Sigmoid colon (tissue), 7 donors: Measurements from ENCODE around the gene TMEM186. TPM values are rescaled to one million over a fixed set of nuclear protein-coding genes. Genes with fewer than 3 reads are reported as not detected.

Source experiments
- DNase-seq: peaks from one replicate; pipeline ENCODE4 v3.0.0-alpha.2; 2019
- H3K27ac ChIP-seq, 4 donors: fragments of 200-600 bp; sonication (generic); one replicate each; pipeline ENCODE4 v1.5.1; 2016 to 2019; ENCODE audit warnings: mild to moderate bottlenecking in 1 of 4
- H3K27me3 ChIP-seq, 3 donors: fragments of 200-600 bp; sonication (generic); one replicate each; pipeline ENCODE4 v1.5.1; 2019; ENCODE audit warnings: mild to moderate bottlenecking in 1 of 3
- H3K36me3 ChIP-seq, 4 donors: fragments of 200-600 bp; sonication (generic); one replicate each; pipeline ENCODE4 v1.5.1; 2016 to 2019
- H3K4me1 ChIP-seq, 4 donors: fragments of 200-600 bp; sonication (generic); one replicate each; pipeline ENCODE4 v1.5.1; 2017 to 2019
- H3K4me3 ChIP-seq, 4 donors: fragments of 200-600 bp; sonication (generic); one replicate each; pipeline ENCODE4 v1.5.1; 2017 to 2019; ENCODE audit warnings: mild to moderate bottlenecking in 2 of 4, moderate library complexity in 1 of 4
- H3K9me3 ChIP-seq, 4 donors: fragments of 200-600 bp in 3 of 4; sonication (generic) in 3 of 4; one replicate each; pipeline versions ENCODE4 v1.5.1 to v1.6.1; 2013 to 2019
- CTCF ChIP-seq, 4 experiments: fragments of 450-650 bp in 3 of 4; fragments of 200-600 bp in 1 of 4; IDR thresholded peaks; one replicate each; pipeline ENCODE4 v1.5.1; 2016 to 2019; ENCODE audit warnings: antibody characterized with exemption in 4 of 4, mild to moderate bottlenecking in 3 of 4, moderate library complexity in 2 of 4
- EP300 ChIP-seq, 4 donors: sonication (generic); formaldehyde crosslinking; IDR thresholded peaks; one replicate each; pipeline ENCODE4 v1.6.1; 2017; ENCODE audit warnings: antibody characterized with exemption in 4 of 4
- POLR2A ChIP-seq, 2 donors: fragments of 450-650 bp; IDR thresholded peaks; one replicate each; pipeline ENCODE4 v1.6.1; 2016; ENCODE audit warnings: antibody characterized with exemption in 2 of 2, mild to moderate bottlenecking in 2 of 2, moderate library complexity in 2 of 2
- POLR2AphosphoS5 ChIP-seq, 4 donors: sonication (generic); formaldehyde crosslinking; IDR thresholded peaks; one replicate each; pipeline ENCODE4 v1.6.1; 2017; ENCODE audit warnings: antibody characterized with exemption in 4 of 4
- WGBS, 2 donors: extraction: QIAGEN DNeasy Blood & Tissue Kit; methylation state at CpG; one replicate each; pipeline ENCODE4 v1.1.7; 2013; 5-methylcytosine and 5-hydroxymethylcytosine counted together
- intact Hi-C: fragments of 100-400 bp; cut with DNase I; formaldehyde crosslinking; loops from one replicate; pipeline ENCODE4 v1.15.1; 2023
- polyA plus RNA-seq, 3 donors: library from polyadenylated mRNA; stranded (reverse); fragments of 200-250 nt; gene quantifications; one replicate each; pipeline ENCODE4 v1.2.3, GENCODE V29; 2013
- total RNA-seq, 4 donors: library from RNA; depleted of rRNA; stranded (reverse); fragments of >200 nt; gene quantifications; one replicate each; pipeline ENCODE4 v1.1.0, GENCODE V29; 2016
- donor health status: healthy with polysubstance abuse.
- donor health status: Bipolar disorder and iron deficiency.
- donor health status: healthy.

The TMEM186 gene
- total and polyA plus RNA-seq, 7 donors = 1.9 to 13.9 (median 9.9) TPM

DNA sequence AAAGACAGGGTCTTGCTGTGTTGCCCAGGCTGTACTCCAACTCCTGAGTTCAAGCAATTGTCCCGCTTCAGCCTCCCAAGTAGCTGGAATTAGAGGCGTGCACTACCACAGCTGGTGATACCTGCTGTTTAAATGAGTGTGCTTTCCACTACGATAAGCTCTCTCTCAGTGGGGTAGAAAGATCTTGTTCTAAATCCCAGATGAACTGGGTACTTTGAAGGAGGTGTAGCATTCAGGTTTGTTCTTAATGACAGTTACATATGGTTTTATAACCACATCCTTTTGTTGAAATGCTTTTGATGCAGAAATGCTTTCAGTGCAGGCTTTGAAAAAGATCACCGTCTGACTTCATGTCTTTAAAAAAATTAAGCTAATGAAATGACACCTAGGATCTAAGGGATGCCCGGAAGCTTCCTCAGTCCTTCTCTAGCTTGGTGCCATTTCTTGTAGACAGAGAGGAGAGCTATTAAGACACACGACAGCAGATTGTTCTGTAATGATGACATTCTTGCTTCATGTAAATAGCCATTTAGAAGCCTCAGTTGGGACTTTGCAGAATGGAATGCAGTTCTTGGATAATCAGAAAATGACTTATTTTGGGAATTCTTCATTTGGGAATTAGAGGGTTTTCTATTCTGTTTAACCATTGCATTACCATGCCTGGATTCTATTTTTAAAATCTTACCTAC is 19.7 kb upstream of the TMEM186 start:
- intact Hi-C loops = no loop called here
- Histone ChIP-seq H3K36me3 (peaks cover 38 to 91% (median 50%) of the 10 kb centered on the region in 4 donors), H3K4me1 (no peaks in the 10 kb centered on the region), H3K27me3 (no peaks in the 10 kb centered on the region), H3K4me3 (no peak overlapping the region), H3K9me3 (no peaks in the 10 kb centered on the region), H3K27ac (no peak overlapping the region)
- DNase-seq = no peak
- TF ChIP-seq CTCF (IDR thresholded peaks at IDR 0.05) (no peak), POLR2A (IDR thresholded peaks at IDR 0.05) (no peak), EP300 (IDR thresholded peaks at IDR 0.05) (no peak), POLR2AphosphoS5 (IDR thresholded peaks at IDR 0.05) (no peak)
- WGBS, 2 donors = 73 to 87% methylated on average over 6 of the region's 6 CpGs

GRCh38 chr16:8814095-8814806 is 16.8 kb upstream of the TMEM186 start:
- no peaks in the 10 kb centered on the region for H3K4me1 ChIP-seq
- intact Hi-C loops = no loop called here
- H3K4me3 ChIP-seq = no peak overlapping the region
- no peaks in the 10 kb centered on the region for H3K27me3 ChIP-seq
- WGBS, 2 donors = 91 to 92% methylated on average over 14 of the region's 14 CpGs
- no peaks in the 10 kb centered on the region for H3K9me3 ChIP-seq
- H3K27ac ChIP-seq = no peak overlapping the region
- TF ChIP-seq CTCF (IDR thresholded peaks at IDR 0.05) (no peak), POLR2A (IDR thresholded peaks at IDR 0.05) (no peak), EP300 (IDR thresholded peaks at IDR 0.05) (no peak), POLR2AphosphoS5 (IDR thresholded peaks at IDR 0.05) (no peak)
- DNase-seq = no peak
- peaks cover 38 to 100% (median 61%) of the 10 kb centered on the region in 4 donors for H3K36me3 ChIP-seq

- Histone ChIP-seq H3K4me3 (no peak overlapping the region), H3K36me3 (peaks cover 38 to 100% (median 71%) of the 10 kb centered on the region in 4 donors), H3K4me1 (no peaks in the 10 kb centered on the region), H3K27ac (no peak overlapping the region), H3K27me3 (no peaks in the 10 kb centered on the region), H3K9me3 (no peaks in the 10 kb centered on the region)
- DNase-seq = no peak
- TF ChIP-seq POLR2A (IDR thresholded peaks at IDR 0.05) = no peak
- TF ChIP-seq EP300 (IDR thresholded peaks at IDR 0.05) = no peak
- no peak for TF ChIP-seq POLR2AphosphoS5 (IDR thresholded peaks at IDR 0.05)
- no peak for TF ChIP-seq CTCF (IDR thresholded peaks at IDR 0.05)
- WGBS, 2 donors = 74 to 88% methylated on average over 12 of the region's 12 CpGs
- intact Hi-C loops = no loop called here
Measured at GRCh38 chr16:8812162-8812843, 14.9 kb upstream of the TMEM186 start.

DNA sequence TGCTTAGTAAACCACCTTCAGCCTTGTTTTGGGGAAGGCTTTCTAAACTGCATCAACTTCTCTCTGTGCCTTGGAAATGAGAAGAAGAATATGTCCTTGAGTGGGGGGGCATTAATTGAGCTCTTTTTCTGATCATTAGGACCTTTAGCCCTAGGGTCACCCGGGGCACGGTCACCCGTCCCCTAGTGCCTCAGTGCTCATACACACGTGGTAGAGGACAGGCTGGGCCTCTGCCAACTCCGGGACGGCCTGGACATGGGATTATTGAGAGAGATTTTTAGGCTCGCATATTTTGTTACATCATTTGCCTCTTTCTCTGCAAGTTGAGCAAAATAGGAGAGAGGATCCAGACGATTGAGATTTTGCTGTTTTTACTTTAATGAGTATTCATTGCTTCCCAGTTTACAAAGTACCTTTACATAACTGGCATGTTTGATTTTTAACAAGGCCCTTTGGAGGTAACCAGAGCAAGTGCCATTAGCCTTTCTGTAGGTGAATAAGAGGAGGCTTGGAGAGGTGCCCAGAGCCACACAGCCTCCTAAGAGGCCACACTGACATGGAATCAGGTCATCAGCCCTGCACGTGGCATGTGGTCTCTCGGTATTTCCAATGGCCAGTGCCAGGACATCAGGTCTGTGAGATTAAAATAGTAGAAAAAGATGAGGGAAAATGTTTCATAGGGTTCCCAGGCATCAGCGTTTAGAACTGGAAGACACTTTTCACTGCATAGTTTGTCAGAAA is 11.3 kb upstream of the TMEM186 start:
- Histone ChIP-seq H3K27me3 (no peaks in the 10 kb centered on the region), H3K36me3 (peaks cover 27 to 99% (median 63%) of the 10 kb centered on the region in 4 donors), H3K9me3 (no peaks in the 10 kb centered on the region), H3K4me3 (no peak overlapping the region), H3K27ac (no peak overlapping the region), H3K4me1 (no peaks in the 10 kb centered on the region)
- 81 to 91% methylated on average over 11 of the region's 11 CpGs for WGBS, 2 donors
- no peak for DNase-seq
- TF ChIP-seq POLR2A (IDR thresholded peaks at IDR 0.05) (no peak), CTCF (IDR thresholded peaks at IDR 0.05) (no peak), EP300 (IDR thresholded peaks at IDR 0.05) (no peak), POLR2AphosphoS5 (IDR thresholded peaks at IDR 0.05) (no peak)
- intact Hi-C loops = no loop called here
